HG02763 (cell line): ENCODE results near the gene LCE2D.
"Not testable (repeated sequence)": the region's sequence is repeated elsewhere in the genome, so short reads cannot be mapped to it uniquely, and the experiment has no call there.

ENCODE experiments used
- ATAC-seq: cut with Tn5 transposase; IDR thresholded peaks from one replicate; pipeline ENCODE4 v1.9.1; 2021; ENCODE audit warnings: mild to moderate bottlenecking, moderate library complexity; ENCODE audit not compliant: unreplicated experiment

LCE2D gene

GRCh38 chr1:152663098-152663497 lies at the start of gene LCE2D:
TSS of gene LCE2D (plus strand) at chr1:152663380. CDS start at chr1:152664106, 726 bp downstream.
- no peak for ATAC-seq

GRCh38 chr1:152613511-152613910 lies 49.7 kb upstream of the LCE2D start, which contains the start of gene LCE3B:
TSS of gene LCE3B (plus strand) at chr1:152613811. CDS start at chr1:152613811, 0 bp downstream.
- ATAC-seq: no peak

- no peak for ATAC-seq
Measured at GRCh38 chr1:152621993-152622392, 41.2 kb upstream of the LCE2D start.

- no peak for ATAC-seq
Measured at GRCh38 chr1:152622803-152623202, 40.4 kb upstream of the LCE2D start, which contains the start of gene LCE3A. TSS of gene LCE3A (minus strand) at chr1:152623103. CDS start at chr1:152623103, 0 bp downstream.

- ATAC-seq: no peak
Measured at GRCh38 chr1:152623203-152623844, 39.9 kb upstream of the LCE2D start.

GRCh38 chr1:152626744-152627143 lies 36.4 kb upstream of the LCE2D start:
- ATAC-seq: no peak

GRCh38 chr1:152630596-152630995 lies 32.6 kb upstream of the LCE2D start:
- ATAC-seq: no peak

GRCh38 chr1:152640351-152640750 lies 22.8 kb upstream of the LCE2D start:
- ATAC-seq: no peak

GRCh38 chr1:152643945-152644344 lies 19.2 kb upstream of the LCE2D start:
- ATAC-seq: no peak

- ATAC-seq: no peak
Measured at GRCh38 chr1:152645146-152645545, 18.0 kb upstream of the LCE2D start.

- ATAC-seq: no peak
Measured at GRCh38 chr1:152646656-152647055, 16.5 kb upstream of the LCE2D start.

GRCh38 chr1:152654110-152654509 lies 9.1 kb upstream of the LCE2D start:
- ATAC-seq: no peak

- ATAC-seq: no peak
Measured at GRCh38 chr1:152656459-152656858, 6.7 kb upstream of the LCE2D start.

GRCh38 chr1:152657677-152658076 lies 5.5 kb upstream of the LCE2D start:
- no peak for ATAC-seq

- ATAC-seq: no peak
Measured at GRCh38 chr1:152658649-152659048, 4.5 kb upstream of the LCE2D start.

GRCh38 chr1:152666171-152666570 lies 3.0 kb downstream of the LCE2D start:
- not testable (repeated sequence) for ATAC-seq

GRCh38 chr1:152667648-152668047 lies 4.5 kb downstream of the LCE2D start:
- ATAC-seq: no peak

GRCh38 chr1:152673016-152673415 lies 9.8 kb downstream of the LCE2D start:
- ATAC-seq: no peak

GRCh38 chr1:152674983-152675382 lies 11.8 kb downstream of the LCE2D start, which contains the start of gene LCE2C:
TSS of gene LCE2C (plus strand) at chr1:152675279. CDS start at chr1:152676016, 737 bp downstream.
- ATAC-seq: not testable (repeated sequence)

- ATAC-seq: no peak
Measured at GRCh38 chr1:152679459-152679858, 16.3 kb downstream of the LCE2D start.

GRCh38 chr1:152681616-152682015 lies 18.4 kb downstream of the LCE2D start:
- ATAC-seq: no peak

- no peak for ATAC-seq
Measured at GRCh38 chr1:152683846-152684245, 20.7 kb downstream of the LCE2D start.

- ATAC-seq: not testable (repeated sequence)
Measured at GRCh38 chr1:152685823-152686222, 22.6 kb downstream of the LCE2D start, which contains the start of gene LCE2B. TSS of gene LCE2B (plus strand) at chr1:152686123. CDS start at chr1:152686844, 721 bp downstream.
